Esophagus (tissue), 2 donors: ENCODE measurements around the gene POLR3A. TPM values are rescaled to one million over a fixed set of nuclear protein-coding genes. Genes with fewer than 3 reads are reported as not detected.

Experiments used
- H3K27ac ChIP-seq, 2 donors: one replicate each; pipeline ENCODE4 v1.5.1; 2013; ENCODE audit warnings: low read depth in 2 of 2, mild to moderate bottlenecking in 2 of 2, inconsistent platforms in 1 of 2, low read length in 1 of 2, moderate library complexity in 1 of 2
- H3K27me3 ChIP-seq, 2 donors: one replicate each; pipeline ENCODE4 v1.6.1; 2013; ENCODE audit warnings: low read length in 2 of 2, control low read depth in 1 of 2, mild to moderate bottlenecking in 1 of 2; ENCODE audit not compliant: insufficient read depth in 2 of 2, control insufficient read depth in 1 of 2
- H3K36me3 ChIP-seq, 2 donors: one replicate each; pipeline ENCODE4 v1.6.1; 2013; ENCODE audit warnings: low read length in 1 of 2; ENCODE audit not compliant: control insufficient read depth in 2 of 2, insufficient read depth in 2 of 2
- H3K4me1 ChIP-seq, 2 donors: one replicate each; pipeline ENCODE4 v1.6.1; 2013; ENCODE audit warnings: low read length in 1 of 2; ENCODE audit not compliant: control insufficient read depth in 2 of 2, insufficient read depth in 2 of 2
- H3K4me3 ChIP-seq, 2 donors: one replicate each; pipeline ENCODE4 v1.5.1; 2013; ENCODE audit warnings: low read length in 2 of 2, mild to moderate bottlenecking in 2 of 2, low read depth in 1 of 2, moderate library complexity in 1 of 2
- H3K9me3 ChIP-seq, 2 donors: one replicate each; pipeline ENCODE4 v1.6.1; 2013; ENCODE audit warnings: mild to moderate bottlenecking in 2 of 2, low read depth in 1 of 2, low read length in 1 of 2, moderate library complexity in 1 of 2; ENCODE audit not compliant: control insufficient read depth in 2 of 2, insufficient read depth in 1 of 2
- WGBS, 2 donors: extraction: QIAGEN DNeasy Blood & Tissue Kit; methylation state at CpG; one replicate each; pipeline ENCODE4 v1.1.7; 2013; 5-methylcytosine and 5-hydroxymethylcytosine counted together
- polyA plus RNA-seq, 2 donors: library from polyadenylated mRNA; stranded (reverse); fragments of 200-250 nt; gene quantifications; one replicate each; pipeline ENCODE4 v1.2.3, GENCODE V29; 2013
- donor health status: healthy with polysubstance abuse.
- donor health status: Bipolar disorder and iron deficiency.

POLR3A gene
- polyA plus RNA-seq, 2 donors = 3.4 to 3.6 TPM

GRCh38 chr10:77919713-77920108 lies 109.6 kb downstream of the POLR3A start:
- Histone ChIP-seq H3K4me3 (no peak overlapping the region), H3K27me3 (no peaks in the 10 kb centered on the region), H3K27ac (no peak overlapping the region), H3K36me3 (peaks cover 0 to 2% of the 10 kb centered on the region in 2 donors), H3K4me1 (peaks cover 7 to 12% of the 10 kb centered on the region in 2 donors), H3K9me3 (no peaks in the 10 kb centered on the region)
- 53 to 58% methylated on average over 4 of the region's 4 CpGs for WGBS, 2 donors

Other genes with a start within 250 kb of the POLR3A start
- gene DLG5, start 102.8 kb downstream of the POLR3A start, polyA plus RNA-seq = 10 to 100 TPM; 13.9 to 17.4 TPM
- 1,000 to 10,000 TPM; 5,326 to 6,767 TPM for gene RPS24, start 4.3 kb upstream of the POLR3A start, polyA plus RNA-seq